Measurements from ENCODE around the gene RESF1. TPM values are rescaled to one million over a fixed set of nuclear protein-coding genes. Genes with fewer than 3 reads are reported as not detected.

RESF1 gene
- total and polyA plus RNA-seq, 12 donors: 8.8 to 71.5 (median 19.3) TPM

GRCh38 chr12:31959701-31960391 is 631 bp downstream of the RESF1 start:
- peak overlapping the region; percentile 84 to 99 (median 96) for H3K27ac ChIP-seq
- no peaks in the 10 kb centered on the region for H3K27me3 ChIP-seq
- H3K4me1 ChIP-seq: peaks cover 3 to 52% (median 39%) of the 10 kb centered on the region in 9 donors
- ATAC-seq (peak; percentile 4 to 81 (median 70)), DNase-seq (peak; percentile 70 to 72)
- TF ChIP-seq, protein P1, sequence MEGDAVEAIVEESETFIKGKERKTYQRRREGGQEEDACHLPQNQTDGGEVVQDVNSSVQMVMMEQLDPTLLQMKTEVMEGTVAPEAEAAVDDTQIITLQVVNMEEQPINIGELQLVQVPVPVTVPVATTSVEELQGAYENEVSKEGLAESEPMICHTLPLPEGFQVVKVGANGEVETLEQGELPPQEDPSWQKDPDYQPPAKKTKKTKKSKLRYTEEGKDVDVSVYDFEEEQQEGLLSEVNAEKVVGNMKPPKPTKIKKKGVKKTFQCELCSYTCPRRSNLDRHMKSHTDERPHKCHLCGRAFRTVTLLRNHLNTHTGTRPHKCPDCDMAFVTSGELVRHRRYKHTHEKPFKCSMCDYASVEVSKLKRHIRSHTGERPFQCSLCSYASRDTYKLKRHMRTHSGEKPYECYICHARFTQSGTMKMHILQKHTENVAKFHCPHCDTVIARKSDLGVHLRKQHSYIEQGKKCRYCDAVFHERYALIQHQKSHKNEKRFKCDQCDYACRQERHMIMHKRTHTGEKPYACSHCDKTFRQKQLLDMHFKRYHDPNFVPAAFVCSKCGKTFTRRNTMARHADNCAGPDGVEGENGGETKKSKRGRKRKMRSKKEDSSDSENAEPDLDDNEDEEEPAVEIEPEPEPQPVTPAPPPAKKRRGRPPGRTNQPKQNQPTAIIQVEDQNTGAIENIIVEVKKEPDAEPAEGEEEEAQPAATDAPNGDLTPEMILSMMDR (IDR thresholded peaks at IDR 0.05): peak in 3 of 9 donors; percentile 25 to 31 (median 29)
- intact Hi-C loops (cut with DNase I): loop anchor here in 8 of 10 donors (2.0 to 10.0 kb wide), 14 partner anchors 63 to 305 kb away; partner anchors contain the start of genes AMN1 (in 5 of the 8) and ETFBKMT (in 2 of the 8)
- peaks cover 0 to 4% (median 0%) of the 10 kb centered on the region in 11 donors for H3K9me3 ChIP-seq
- peaks cover 0 to 41% (median 0%) of the 10 kb centered on the region in 9 donors for H3K36me3 ChIP-seq
- peak overlapping the region; percentile 47 to 86 (median 72) for H3K4me3 ChIP-seq
- WGBS, 2 donors: 0 to 1% methylated on average over 47 of the region's 47 CpGs

GRCh38 chr12:31961137-31961536 is 1.9 kb downstream of the RESF1 start:
- peaks cover 0 to 4% (median 0%) of the 10 kb centered on the region in 11 donors for H3K9me3 ChIP-seq
- H3K4me3 ChIP-seq: peak overlapping the region; percentile 47 to 86 (median 72)
- TF ChIP-seq, protein P1 (IDR thresholded peaks at IDR 0.05): no peak
- no peaks in the 10 kb centered on the region for H3K27me3 ChIP-seq
- H3K4me1 ChIP-seq: peaks cover 3 to 65% (median 49%) of the 10 kb centered on the region in 9 donors
- peaks cover 0 to 54% (median 0%) of the 10 kb centered on the region in 9 donors for H3K36me3 ChIP-seq
- DNase-seq (no peak), ATAC-seq (no peak)
- intact Hi-C loops (cut with DNase I): loop anchor here in 5 of 10 donors (2.0 to 10.0 kb wide), 6 partner anchors 232 to 299 kb away; partner anchors contain the start of gene AMN1 (in 3 of the 5)
- 51 to 55% methylated on average over 2 of the region's 2 CpGs for WGBS, 2 donors
- peak overlapping the region in 7 of 10 donors; percentile 9 to 99 (median 96) for H3K27ac ChIP-seq

DNA sequence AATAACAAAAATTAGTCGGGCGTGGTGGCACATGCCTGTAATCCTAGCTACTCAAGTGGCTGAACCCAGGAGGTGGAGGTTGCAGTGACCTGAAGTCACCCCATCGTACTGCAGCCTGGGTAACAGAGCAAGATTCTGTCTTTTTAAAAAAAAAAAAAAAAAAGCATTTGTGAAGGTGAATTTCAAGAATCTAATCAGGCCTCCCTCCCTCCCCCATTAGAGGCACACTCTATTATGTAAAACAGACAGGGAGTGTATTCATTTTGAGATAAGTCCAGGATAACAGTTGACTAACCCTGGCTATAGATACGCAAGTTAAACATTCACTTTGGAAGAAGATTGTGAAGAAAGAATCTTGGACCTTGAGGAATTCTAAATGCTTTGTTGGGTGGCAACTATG is 2.9 kb downstream of the RESF1 start:
- intact Hi-C loops (cut with DNase I): loop anchor here in 4 of 10 donors (5.0 to 10.0 kb wide), 5 partner anchors 235 to 300 kb away; partner anchors contain the start of gene AMN1 (in 2 of the 4)

DNA sequence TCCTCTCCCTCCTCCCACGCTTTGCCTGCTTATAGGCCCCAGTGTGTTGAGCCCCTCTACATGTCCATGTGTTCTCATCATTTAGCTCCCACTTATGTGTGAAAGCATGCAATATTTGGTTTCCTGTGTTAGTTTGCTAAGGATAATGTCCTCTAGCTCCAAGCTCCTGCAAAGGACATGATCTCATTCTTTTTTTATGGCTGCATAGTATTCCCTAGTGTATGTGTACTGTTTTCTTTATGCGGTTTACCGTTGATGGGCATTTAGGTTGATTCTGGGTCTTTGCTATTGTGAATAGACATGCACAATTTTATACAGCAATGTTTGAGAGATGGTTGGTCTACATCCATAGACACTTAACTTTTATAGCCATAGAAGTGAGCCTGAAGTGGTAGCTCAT is 5.1 kb downstream of the RESF1 start:
- DNase-seq: no peak
- Histone ChIP-seq H3K27me3 (no peaks in the 10 kb centered on the region), H3K4me1 (peaks cover 5 to 82% (median 52%) of the 10 kb centered on the region in 9 donors), H3K9me3 (peaks cover 0 to 4% (median 0%) of the 10 kb centered on the region in 11 donors), H3K27ac (no peak overlapping the region), H3K4me3 (peak overlapping the region in 1 of 10 donors; percentile 80), H3K36me3 (peaks cover 0 to 67% (median 0%) of the 10 kb centered on the region in 9 donors)
- no peak for ATAC-seq
- TF ChIP-seq, protein P1 (IDR thresholded peaks at IDR 0.05): no peak
- 97% methylated on average over 3 of the region's 3 CpGs for WGBS, 2 donors
- intact Hi-C loops (cut with DNase I): loop anchor here in 4 of 10 donors (5.0 to 10.0 kb wide), 5 partner anchors 237 to 302 kb away; partner anchors contain the start of gene AMN1 (in 2 of the 4)

More for the DNA sequence above, 2.9 kb downstream of the RESF1 start:
- 68 to 72% methylated on average over 4 of the region's 4 CpGs for WGBS, 2 donors
- Histone ChIP-seq H3K4me3 (peak overlapping the region in 6 of 10 donors; percentile 69 to 86 (median 76)), H3K9me3 (peaks cover 0 to 4% (median 0%) of the 10 kb centered on the region in 11 donors), H3K27me3 (no peaks in the 10 kb centered on the region), H3K36me3 (peaks cover 0 to 59% (median 0%) of the 10 kb centered on the region in 9 donors), H3K27ac (peak overlapping the region in 3 of 10 donors; percentile 96 to 97 (median 96)), H3K4me1 (peaks cover 5 to 74% (median 58%) of the 10 kb centered on the region in 9 donors)
- TF ChIP-seq, protein P1 (IDR thresholded peaks at IDR 0.05): no peak
- ATAC-seq: no peak
- DNase-seq: no peak
